Vagina (tissue), 2 donors: ENCODE measurements around the gene PBX1.

Source experiments
- POLR2A ChIP-seq, 2 donors: fragments of 450-650 bp; IDR thresholded peaks; one replicate each; pipeline ENCODE4 v1.6.1; 2017; ENCODE audit warnings: antibody characterized with exemption in 2 of 2, mild to moderate bottlenecking in 2 of 2, moderate library complexity in 2 of 2
- POLR2AphosphoS5 ChIP-seq, 2 donors: sonication (generic); formaldehyde crosslinking; IDR thresholded peaks; one replicate each; pipeline ENCODE4 v1.9.0; 2017; ENCODE audit warnings: antibody characterized with exemption in 2 of 2, mild to moderate bottlenecking in 2 of 2, low read depth in 1 of 2; ENCODE audit not compliant: insufficient read depth in 1 of 2

DNA sequence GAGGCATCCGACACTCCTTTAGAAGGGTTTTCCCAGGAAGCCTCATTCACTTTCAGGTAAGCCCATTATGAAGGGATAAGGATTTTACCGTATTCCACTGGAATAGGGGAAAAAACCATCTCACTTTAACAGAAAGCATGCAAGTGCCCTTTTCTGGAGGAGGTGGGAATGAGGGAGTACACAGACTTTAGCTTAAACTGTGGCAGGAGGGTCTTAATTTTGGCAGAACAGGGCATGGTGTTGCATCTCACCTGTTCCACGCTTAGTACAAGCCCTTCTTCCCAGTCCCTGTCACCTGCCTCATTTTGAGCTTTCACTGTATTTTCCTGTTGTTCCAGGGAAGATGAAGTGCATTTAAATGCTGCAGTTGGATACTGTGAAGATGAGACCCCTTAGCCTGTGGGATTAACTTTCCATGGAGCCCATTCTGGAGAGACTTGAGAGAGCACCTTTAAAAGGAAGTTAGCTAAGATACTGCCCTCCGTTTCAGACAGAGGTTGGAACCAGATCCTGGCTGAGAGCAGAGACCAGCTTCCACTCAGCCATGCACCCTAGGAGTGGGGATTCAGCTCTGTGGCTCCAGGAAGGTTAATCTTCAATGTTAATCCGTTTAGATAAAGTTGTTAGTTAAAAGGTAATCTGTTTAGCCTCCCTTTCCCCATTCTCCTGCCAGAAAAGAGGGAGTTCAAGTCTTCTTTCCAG, 42.6 kb downstream of the PBX1 start:
- TF ChIP-seq POLR2A (IDR thresholded peaks at IDR 0.05) = no peak
- TF ChIP-seq POLR2AphosphoS5 (IDR thresholded peaks at IDR 0.05; ENCODE audit: insufficient read depth in 1 of 2, low read depth in 1 of 2) = no peak
